HG02623 (cell line): ENCODE data around the gene FCER1G.
A peak's percentile ranks its signal among the peaks of the same experiment; 100 is the strongest.

ENCODE experiments used
- ATAC-seq: cut with Tn5 transposase; IDR thresholded peaks from one replicate; pipeline ENCODE4 v1.9.1; 2021; ENCODE audit warnings: moderate library complexity; ENCODE audit not compliant: unreplicated experiment

Gene FCER1G

GRCh38 chr1:161215076-161215475 is at the start of gene FCER1G:
Gene FCER1G, plus strand, starts transcription at chr1:161215295. Its CDS starts 27 bp downstream, at chr1:161215322.
- ATAC-seq = no peak

- ATAC-seq = peak; percentile 93
These were observed 49.1 kb upstream of the FCER1G start, which contains the start of gene PPOX for GRCh38 chr1:161165742-161166668. Gene PPOX, plus strand, starts transcription at chr1:161166426. Its CDS starts 422 bp downstream, at chr1:161166848.

- no peak for ATAC-seq
These were observed 48.2 kb upstream of the FCER1G start for GRCh38 chr1:161166669-161167548.

GRCh38 chr1:161168906-161169305 is 46.2 kb upstream of the FCER1G start:
- no peak for ATAC-seq

GRCh38 chr1:161171191-161171590 is 43.9 kb upstream of the FCER1G start:
- no peak for ATAC-seq

- ATAC-seq = no peak
These were observed 43.4 kb upstream of the FCER1G start for GRCh38 chr1:161171696-161172095.

- ATAC-seq = no peak
These were observed 42.7 kb upstream of the FCER1G start for GRCh38 chr1:161172349-161172748.

GRCh38 chr1:161172776-161173376 is 42.2 kb upstream of the FCER1G start:
- no peak for ATAC-seq

GRCh38 chr1:161173711-161174110 is 41.4 kb upstream of the FCER1G start:
- ATAC-seq = no peak

GRCh38 chr1:161174911-161175310 is 40.2 kb upstream of the FCER1G start:
- ATAC-seq = no peak

GRCh38 chr1:161175771-161176453 is 39.2 kb upstream of the FCER1G start:
- ATAC-seq = no peak

- ATAC-seq = no peak
These were observed 38.5 kb upstream of the FCER1G start for GRCh38 chr1:161176468-161177111.

- peak; percentile 71 for ATAC-seq
These were observed 37.8 kb upstream of the FCER1G start, which contains the start of gene B4GALT3 for GRCh38 chr1:161177112-161177935. Gene B4GALT3, minus strand, starts transcription at chr1:161177507. Its CDS starts 1,447 bp downstream, at chr1:161176060.

- ATAC-seq = no peak
These were observed 37.2 kb upstream of the FCER1G start for GRCh38 chr1:161177936-161178244.

- no peak for ATAC-seq
These were observed 35.4 kb upstream of the FCER1G start for GRCh38 chr1:161179698-161180097.

GRCh38 chr1:161180639-161181038 is 34.5 kb upstream of the FCER1G start:
- ATAC-seq = no peak

- ATAC-seq = peak; percentile 27
These were observed 32.9 kb upstream of the FCER1G start for GRCh38 chr1:161182214-161182613.

- ATAC-seq = peak; percentile 44
These were observed 29.8 kb upstream of the FCER1G start for GRCh38 chr1:161185282-161185682.

GRCh38 chr1:161185732-161186311 is 29.3 kb upstream of the FCER1G start:
- no peak for ATAC-seq
